GM12878 (cell line): ENCODE measurements around the gene STX4. TPM values are rescaled to one million over a fixed set of nuclear protein-coding genes. Genes with fewer than 3 reads are reported as not detected.
A peak's percentile ranks its signal among the peaks of the same experiment; 100 is the strongest.

Source experiments
- ATAC-seq: fragments of 200-7000 bp; cut with Tn5 transposase; 3 replicates; pipeline ENCODE4 v1.9.1; 2020; ENCODE audit warnings: mild to moderate bottlenecking, moderate library complexity
- BruUV-seq: library from RNA; stranded (reverse); fragments of 400-500 nt; replicated peaks from 2 replicates; lab custom pipeline; 2021; lab: Mats Ljungman, UMichigan
- CTCF ChIA-PET: fragments of 300-600 bp; sonication (Branson Sonifier 250); formaldehyde crosslinking; extraction: SDS; loops from one replicate; lab custom pipeline; 2021; ENCODE audit warnings: inconsistent platforms; lab: Yijun Ruan, JAX
- POLR2A ChIA-PET: fragments of 350-600 bp; formaldehyde crosslinking; extraction: SDS; loops from one replicate; lab custom pipeline; 2021; ENCODE audit warnings: inconsistent platforms; lab: Charles Lee
- RAD21 ChIA-PET: fragments of 300-600 bp; sonication (Branson Sonifier 250); formaldehyde crosslinking; loops from one replicate; lab custom pipeline; 2023; ENCODE audit warnings: antibody characterized with exemption; ENCODE audit not compliant: unreplicated experiment; lab: Charles Lee
- SMC1A ChIA-PET: fragments of 300-600 bp; sonication (Branson Sonifier 250); formaldehyde crosslinking; loops from one replicate; lab custom pipeline; 2023; ENCODE audit not compliant: unreplicated experiment, uncharacterized antibody; lab: Charles Lee
- DNase-seq: peaks from one replicate; pipeline ENCODE4 v3.0.0-alpha.2; 2011; ENCODE audit warnings: low read depth, low spot score
- FAIRE-seq: peaks from 3 replicates; lab custom pipeline; 2011; peaks lifted over from hg19 to GRCh38; lab: Jason Lieb, UNC
- H2AFZ ChIP-seq: 2 replicates; pipeline ENCODE4 v1.6.0; 2011; ENCODE audit warnings: low read depth, low read length, control low read depth; ENCODE audit not compliant: control insufficient read depth
- H3K27ac ChIP-seq: 2 replicates; pipeline ENCODE4 v1.5.1; 2011; ENCODE audit warnings: control low read depth; ENCODE audit not compliant: control insufficient read depth, insufficient read depth
- H3K27me3 ChIP-seq, 2 experiments: replicated peaks in 1 of 2; 2 replicates each; pipeline versions ENCODE4 v1.6.0 to v1.6.1; 2011; ENCODE audit warnings: low read length in 1 of 2; ENCODE audit not compliant: control insufficient read depth in 2 of 2, insufficient read depth in 2 of 2
- H3K36me3 ChIP-seq, 2 experiments: 2 replicates each; pipeline ENCODE4 v1.5.1; 2011; ENCODE audit warnings: low read length in 1 of 2; ENCODE audit not compliant: control insufficient read depth in 2 of 2, insufficient read depth in 2 of 2
- H3K4me1 ChIP-seq: 2 replicates; pipeline ENCODE4 v1.6.1; 2011; ENCODE audit warnings: mild to moderate bottlenecking, low read length, moderate library complexity, mixed read lengths; ENCODE audit not compliant: control insufficient read depth, insufficient read depth
- H3K4me2 ChIP-seq: 2 replicates; pipeline ENCODE4 v1.6.0; 2011; ENCODE audit warnings: control low read depth; ENCODE audit not compliant: control insufficient read depth, insufficient read depth
- H3K4me3 ChIP-seq: fragments of 200-600 bp; sonication (generic); 2 replicates; pipeline ENCODE4 v1.5.1; 2016
- H3K79me2 ChIP-seq: 2 replicates; pipeline ENCODE4 v1.6.0; 2011; ENCODE audit warnings: low read length; ENCODE audit not compliant: control insufficient read depth, insufficient read depth
- H3K9ac ChIP-seq: 2 replicates; pipeline ENCODE4 v1.8.0; 2011; ENCODE audit warnings: low read length, control low read depth, mixed read lengths; ENCODE audit not compliant: control insufficient read depth, insufficient read depth
- H3K9me3 ChIP-seq: replicated peaks from 3 replicates; pipeline ENCODE4 v1.5.1; 2011; ENCODE audit warnings: mild to moderate bottlenecking, low read length; ENCODE audit not compliant: control insufficient read depth, insufficient read depth
- H4K20me1 ChIP-seq: 2 replicates; pipeline ENCODE4 v1.6.0; 2011; ENCODE audit not compliant: control insufficient read depth, insufficient read depth
- TCF7 ChIP-seq: IDR thresholded peaks from 2 replicates; pipeline ENCODE4 v1.6.1; 2014; ENCODE audit warnings: antibody characterized with exemption, borderline replicate concordance
- WGBS: methylation state at CpG from one replicate; pipeline ENCODE4 v1.1.6; 2016; ENCODE audit warnings: low lambda C conversion rate; ENCODE audit not compliant: insufficient replicate concordance, insufficient coverage; ENCODE audit errors: missing lambda C conversion rate; 5-methylcytosine and 5-hydroxymethylcytosine counted together
- in situ Hi-C: fragments of 300-500 bp; cut with MboI; formaldehyde crosslinking; loops from 9 replicates; pipeline ENCODE4 v1.14.3; 2018; ENCODE audit warnings: mixed read lengths
- intact Hi-C: fragments of 100-400 bp; cut with micrococcal nuclease; formaldehyde crosslinking; loops from one replicate; pipeline ENCODE4 v1.14.2; 2022; ENCODE audit not compliant: unreplicated experiment
- polyA plus RNA-seq, 11 experiments: library from polyadenylated mRNA; depleted of rRNA in 4 of 11; unstranded in 6 of 11; stranded (reverse) in 5 of 11; fragments of >200 nt; fragmentation: Nextera tagmentation in 4 of 11; fragmentation: Illumina TruSeq in 1 of 11; extraction: Ambion mirVana in 4 of 11; extraction: Trizol in 1 of 11; gene quantifications; 1 replicate in 1 of 11; 2 replicates in 10 of 11; pipeline versions ENCODE4 v1.2.1 to v1.2.3, GENCODE V29; 2011 to 2016; ENCODE audit warnings: inconsistent platforms in 2 of 11, missing spikeins in 2 of 11, low read depth in 1 of 11
- total RNA-seq, 4 experiments: library from RNA; depleted of rRNA in 3 of 4; stranded (reverse); fragments of >200 nt in 3 of 4; fragmentation: Illumina TruSeq in 1 of 4; extraction: Trizol in 1 of 4; gene quantifications; 2 replicates each; pipeline versions ENCODE4 v1.2.1 to v1.2.3, GENCODE V29; 2013 to 2021
- TF ChIP-seq, protein P1 (sequence below): fragments of 450-650 bp; IDR thresholded peaks from 2 replicates; pipeline ENCODE4 v1.6.1; 2016; ENCODE audit warnings: mild to moderate bottlenecking

Gene STX4
- total and polyA plus RNA-seq, 10 of the 15 experiments (the other 5 are each of a cell fraction or from before 2014, with no cell fraction given) = 3.3 to 37.6 (median 22.6) TPM

DNA sequence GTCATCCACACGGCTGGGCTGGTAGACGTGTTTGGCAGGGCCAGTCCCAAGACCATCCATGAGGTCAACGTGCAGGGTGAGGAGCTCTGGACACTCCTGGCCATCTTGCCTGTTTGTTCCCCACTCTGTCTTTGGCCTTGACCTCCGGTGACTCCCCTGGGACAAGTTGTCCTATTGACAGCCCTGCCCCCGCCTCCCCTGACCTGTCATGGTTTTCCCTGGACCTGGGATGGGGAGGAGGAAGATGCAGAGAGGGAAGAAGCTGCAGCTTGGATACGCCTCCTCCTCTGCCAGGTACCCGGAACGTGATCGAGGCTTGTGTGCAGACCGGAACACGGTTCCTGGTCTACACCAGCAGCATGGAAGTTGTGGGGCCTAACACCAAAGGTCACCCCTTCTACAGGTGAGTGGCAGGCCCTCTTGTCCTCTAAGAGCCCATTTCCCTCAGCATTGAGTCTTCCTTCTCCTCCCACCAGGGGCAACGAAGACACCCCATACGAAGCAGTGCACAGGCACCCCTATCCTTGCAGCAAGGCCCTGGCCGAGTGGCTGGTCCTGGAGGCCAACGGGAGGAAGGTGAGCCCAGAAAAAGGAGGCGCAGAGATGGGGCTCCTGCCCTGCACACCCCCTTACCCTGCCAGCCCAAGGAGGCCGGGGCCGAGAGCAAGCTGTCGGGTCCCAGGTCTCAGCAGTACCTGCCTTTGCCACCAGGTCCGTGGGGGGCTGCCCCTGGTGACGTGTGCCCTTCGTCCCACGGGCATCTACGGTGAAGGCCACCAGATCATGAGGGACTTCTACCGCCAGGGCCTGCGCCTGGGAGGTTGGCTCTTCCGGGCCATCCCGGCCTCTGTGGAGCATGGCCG lies 47.0 kb upstream of the STX4 start:
- Histone ChIP-seq H3K27ac (no peak overlapping the region), H3K4me1 (no peaks in the 10 kb centered on the region), H3K4me3 (no peak overlapping the region), H3K9ac (no peak overlapping the region), H4K20me1 (no peaks in the 10 kb centered on the region), H3K9me3 (no peaks in the 10 kb centered on the region), H3K27me3 (no peaks in the 10 kb centered on the region), H3K4me2 (no peak overlapping the region), H3K36me3 (peaks cover 5 to 17% of the 10 kb centered on the region in 2 experiments), H3K79me2 (no peaks in the 10 kb centered on the region), H2AFZ (no peak overlapping the region)
- intact Hi-C loops (no loop called here), in situ Hi-C loops (loop anchor here (5.0 to 25.0 kb wide), 2 partner anchors 111 to 451 kb away; partner anchors contain the start of genes COX6A2 and ZNF843)
- TF ChIP-seq, protein P1, sequence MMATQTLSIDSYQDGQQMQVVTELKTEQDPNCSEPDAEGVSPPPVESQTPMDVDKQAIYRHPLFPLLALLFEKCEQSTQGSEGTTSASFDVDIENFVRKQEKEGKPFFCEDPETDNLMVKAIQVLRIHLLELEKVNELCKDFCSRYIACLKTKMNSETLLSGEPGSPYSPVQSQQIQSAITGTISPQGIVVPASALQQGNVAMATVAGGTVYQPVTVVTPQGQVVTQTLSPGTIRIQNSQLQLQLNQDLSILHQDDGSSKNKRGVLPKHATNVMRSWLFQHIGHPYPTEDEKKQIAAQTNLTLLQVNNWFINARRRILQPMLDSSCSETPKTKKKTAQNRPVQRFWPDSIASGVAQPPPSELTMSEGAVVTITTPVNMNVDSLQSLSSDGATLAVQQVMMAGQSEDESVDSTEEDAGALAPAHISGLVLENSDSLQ = 0 out of 2 replicates have a peak, but pooled peaks have one; percentile 15
- TF ChIP-seq TCF7 = no peak
- DNase-seq (no peak), ATAC-seq (no peak), FAIRE-seq (no peak)
- ChIA-PET CTCF (interaction anchor here (0.8 to 2.8 kb wide), 17 partner anchors 9 to 882 kb away, joined by 3 to 17 read pairs (median 6); partner anchors contain the start of genes VKORC1, ZNF646 and ZNF668), POLR2A (interaction anchor here (0.9 to 1.2 kb wide), 2 partner anchors 8 to 12 kb away, joined by 3 read pairs; no protein-coding TSS in a partner anchor), RAD21 (interaction anchor here (0.9 to 2.9 kb wide), 7 partner anchors 9 to 882 kb away, joined by 3 to 25 read pairs (median 5); partner anchors contain the start of genes ZNF646, ZNF668 and ZNF843), SMC1A (interaction anchor here (1.0 to 2.8 kb wide), 7 partner anchors 12 to 456 kb away, joined by 3 to 11 read pairs (median 5); partner anchors contain the start of genes VKORC1, ZNF646, ZNF668 and ZNF843)
- 90% methylated on average over 29 of the region's 29 CpGs for WGBS
- BruUV-seq = no TSS peak
